Stimulated activated CD4-positive, alpha-beta T cell treated with anti-CD3 and anti-CD28 coated beads, Interleukin-4, amount 100 ng/mL, for 48 hours (primary cell): ENCODE results near the gene PPP2R3A.

ENCODE experiments used
- DNase-seq, 2 donors: peaks; one replicate each; pipeline ENCODE4 v3.0.0-alpha.2; 2020; ENCODE audit warnings: low read depth in 2 of 2

Gene PPP2R3A

GRCh38 chr3:136194409-136195257, 229.1 kb downstream of the PPP2R3A start:
- peak; percentile 30 to 63 for DNase-seq

- peak; percentile 45 to 62 for DNase-seq
Measured at GRCh38 chr3:136195258-136196063, 229.9 kb downstream of the PPP2R3A start.

- peak in 1 of 2 donors; percentile 67 for DNase-seq
Measured at GRCh38 chr3:136196064-136196400, 230.5 kb downstream of the PPP2R3A start, which contains the start of gene MSL2. TSS of gene MSL2 (minus strand) at chr3:136196335. CDS start at chr3:136195113, 1,222 bp downstream.

GRCh38 chr3:136196401-136197158, 231.1 kb downstream of the PPP2R3A start:
- DNase-seq, result peak; percentile 98 to 100

- DNase-seq, result no peak
Measured at GRCh38 chr3:136197159-136197793, 231.7 kb downstream of the PPP2R3A start.
